ENCODE results near the gene LDLRAD3. TPM values are rescaled to one million over a fixed set of nuclear protein-coding genes. Genes with fewer than 3 reads are reported as not detected.

The LDLRAD3 gene
- total and polyA plus RNA-seq, 8 donors: 2.5 to 6.8 (median 5.6) TPM

DNA sequence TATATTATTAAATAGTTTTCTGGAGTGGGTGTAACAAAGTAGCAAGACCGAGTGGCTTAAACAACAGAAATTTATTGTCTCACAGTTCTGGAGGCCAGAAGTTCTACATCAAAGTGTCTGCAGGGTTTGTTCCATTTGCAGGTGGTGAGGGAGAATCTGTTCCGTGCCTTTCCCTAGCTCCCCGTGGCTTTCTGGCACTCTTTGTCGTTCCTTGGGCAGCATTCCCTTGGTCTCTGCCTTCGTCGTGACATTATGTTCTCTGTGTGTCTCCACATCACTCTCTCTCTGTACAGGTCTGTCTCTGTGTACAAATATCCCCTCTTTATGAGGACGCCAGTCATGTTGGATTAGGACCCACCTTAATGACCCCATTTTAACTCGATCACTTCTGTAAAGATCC is 38.2 kb downstream of the LDLRAD3 start:
- Histone ChIP-seq H3K27me3 (no peaks in the 10 kb centered on the region), H3K4me3 (no peak overlapping the region), H3K4me1 (no peaks in the 10 kb centered on the region), H3K9me3 (no peaks in the 10 kb centered on the region), H3K27ac (no peak overlapping the region), H3K36me3 (no peaks in the 10 kb centered on the region)
- ATAC-seq (no peak), DNase-seq (no peak), FAIRE-seq (no peak)
- intact Hi-C loops (cut with DNase I): no loop called here
- WGBS, 2 donors: 87 to 90% methylated on average over 8 of the region's 8 CpGs
- TF ChIP-seq, protein P1, sequence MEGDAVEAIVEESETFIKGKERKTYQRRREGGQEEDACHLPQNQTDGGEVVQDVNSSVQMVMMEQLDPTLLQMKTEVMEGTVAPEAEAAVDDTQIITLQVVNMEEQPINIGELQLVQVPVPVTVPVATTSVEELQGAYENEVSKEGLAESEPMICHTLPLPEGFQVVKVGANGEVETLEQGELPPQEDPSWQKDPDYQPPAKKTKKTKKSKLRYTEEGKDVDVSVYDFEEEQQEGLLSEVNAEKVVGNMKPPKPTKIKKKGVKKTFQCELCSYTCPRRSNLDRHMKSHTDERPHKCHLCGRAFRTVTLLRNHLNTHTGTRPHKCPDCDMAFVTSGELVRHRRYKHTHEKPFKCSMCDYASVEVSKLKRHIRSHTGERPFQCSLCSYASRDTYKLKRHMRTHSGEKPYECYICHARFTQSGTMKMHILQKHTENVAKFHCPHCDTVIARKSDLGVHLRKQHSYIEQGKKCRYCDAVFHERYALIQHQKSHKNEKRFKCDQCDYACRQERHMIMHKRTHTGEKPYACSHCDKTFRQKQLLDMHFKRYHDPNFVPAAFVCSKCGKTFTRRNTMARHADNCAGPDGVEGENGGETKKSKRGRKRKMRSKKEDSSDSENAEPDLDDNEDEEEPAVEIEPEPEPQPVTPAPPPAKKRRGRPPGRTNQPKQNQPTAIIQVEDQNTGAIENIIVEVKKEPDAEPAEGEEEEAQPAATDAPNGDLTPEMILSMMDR (IDR thresholded peaks at IDR 0.05): no peak

DNA sequence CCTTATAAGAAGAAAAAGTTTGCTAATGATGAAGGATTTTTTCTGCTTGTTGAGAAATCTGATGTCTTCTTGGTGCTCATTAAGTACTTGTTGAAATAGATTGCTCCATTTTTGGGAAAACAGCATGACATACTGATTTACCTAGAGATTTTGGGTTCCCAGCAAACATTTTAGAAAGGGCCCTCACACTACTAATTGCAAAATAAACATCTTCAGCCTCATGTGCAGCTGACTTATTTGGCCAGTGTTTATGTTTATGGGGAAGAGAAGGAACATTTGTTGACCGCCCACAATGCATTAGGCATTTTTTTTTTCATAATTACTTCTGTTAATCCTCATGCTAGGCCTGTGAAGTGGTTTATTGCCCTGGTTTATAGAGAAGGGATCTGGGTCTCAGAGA is 40.1 kb downstream of the LDLRAD3 start:
- Histone ChIP-seq H3K36me3 (no peaks in the 10 kb centered on the region), H3K27ac (no peak overlapping the region), H3K9me3 (no peaks in the 10 kb centered on the region), H3K4me3 (no peak overlapping the region), H3K27me3 (no peaks in the 10 kb centered on the region), H3K4me1 (no peaks in the 10 kb centered on the region)
- 89 to 90% methylated on average over 1 of the region's 1 CpG for WGBS, 2 donors
- TF ChIP-seq, protein P1 (IDR thresholded peaks at IDR 0.05): no peak
- DNase-seq (no peak), FAIRE-seq (no peak), ATAC-seq (no peak)
- intact Hi-C loops (cut with DNase I): no loop called here

DNA sequence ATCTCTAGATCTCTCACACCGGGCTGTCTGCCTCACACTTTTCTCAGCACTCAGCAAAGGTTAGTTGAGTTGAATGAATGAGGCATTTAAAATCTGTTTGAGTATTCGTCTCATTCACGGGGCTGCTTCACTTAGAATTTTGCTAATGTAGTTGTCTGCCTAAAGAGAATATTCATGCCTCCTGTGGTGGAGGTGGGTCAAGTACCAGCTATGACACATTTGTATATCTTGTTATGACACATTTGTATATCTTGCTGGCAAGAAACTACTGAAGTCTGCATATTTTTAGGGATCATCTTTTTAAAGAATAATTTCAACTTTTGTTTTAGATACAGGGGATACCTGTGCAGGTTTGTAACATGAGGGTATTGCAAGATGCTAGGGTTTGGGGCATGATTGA is 43.1 kb downstream of the LDLRAD3 start:
- Histone ChIP-seq H3K36me3 (no peaks in the 10 kb centered on the region), H3K4me3 (no peak overlapping the region), H3K27me3 (no peaks in the 10 kb centered on the region), H3K4me1 (no peaks in the 10 kb centered on the region), H3K27ac (no peak overlapping the region), H3K9me3 (no peaks in the 10 kb centered on the region)
- intact Hi-C loops (cut with DNase I): no loop called here
- TF ChIP-seq, protein P1 (IDR thresholded peaks at IDR 0.05): no peak
- 86 to 90% methylated on average over 3 of the region's 3 CpGs for WGBS, 2 donors
- DNase-seq (no peak), ATAC-seq (no peak), FAIRE-seq (no peak)

DNA sequence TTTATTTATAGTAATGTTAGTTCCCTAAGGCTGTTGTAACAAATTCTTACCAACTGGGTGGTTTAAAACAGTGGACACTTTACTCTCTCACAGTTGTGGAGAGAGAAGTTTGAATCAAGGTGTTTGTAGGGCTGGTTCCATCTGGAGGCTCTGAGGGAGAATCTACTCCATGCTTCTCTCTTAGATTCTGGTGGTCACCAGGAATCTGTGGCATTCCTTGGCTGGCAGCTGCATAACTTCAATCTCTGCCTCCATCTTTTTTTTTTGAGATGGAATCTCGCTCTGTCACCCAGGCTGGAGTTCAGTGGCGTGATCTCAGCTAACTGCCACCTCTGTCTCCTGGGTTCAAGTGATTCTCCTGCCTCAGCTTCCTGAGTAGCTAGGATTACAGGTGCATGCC is 46.3 kb downstream of the LDLRAD3 start:
- Histone ChIP-seq H3K27ac (no peak overlapping the region), H3K27me3 (no peaks in the 10 kb centered on the region), H3K9me3 (no peaks in the 10 kb centered on the region), H3K4me1 (no peaks in the 10 kb centered on the region), H3K36me3 (no peaks in the 10 kb centered on the region), H3K4me3 (no peak overlapping the region)
- intact Hi-C loops (cut with DNase I): no loop called here
- TF ChIP-seq, protein P1 (IDR thresholded peaks at IDR 0.05): no peak
- 93 to 94% methylated on average over 2 of the region's 2 CpGs for WGBS, 2 donors
- DNase-seq (no peak), ATAC-seq (no peak), FAIRE-seq (no peak)

DNA sequence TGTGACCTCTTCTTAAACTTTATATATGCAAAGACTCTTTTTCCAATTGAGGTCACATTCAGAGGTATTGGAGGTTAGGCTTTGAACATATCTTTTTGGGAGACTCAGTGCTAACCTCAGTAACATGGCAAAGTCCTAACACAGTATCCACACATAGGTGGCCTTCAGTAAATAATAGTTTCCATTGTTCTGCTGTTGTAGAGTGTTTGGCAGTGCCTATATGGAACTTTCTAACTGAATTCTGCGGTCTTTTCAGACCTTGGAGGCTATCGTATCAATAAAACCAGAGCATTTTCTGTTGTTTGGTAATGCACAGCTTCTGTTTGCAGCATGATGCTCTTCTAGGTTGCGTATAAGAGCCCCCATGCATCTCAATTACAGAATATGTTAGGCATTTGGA is 47.0 kb downstream of the LDLRAD3 start:
- no peaks in the 10 kb centered on the region for H3K27me3 ChIP-seq
- TF ChIP-seq, protein P1 (IDR thresholded peaks at IDR 0.05): no peak
- H3K9me3 ChIP-seq: no peaks in the 10 kb centered on the region
- no peaks in the 10 kb centered on the region for H3K36me3 ChIP-seq
- no peak for FAIRE-seq
- WGBS, 2 donors: 86% methylated on average over 3 of the region's 3 CpGs
- ATAC-seq: no peak
- H3K4me3 ChIP-seq: no peak overlapping the region
- intact Hi-C loops (cut with DNase I): no loop called here
- H3K4me1 ChIP-seq: no peaks in the 10 kb centered on the region
- H3K27ac ChIP-seq: no peak overlapping the region
- DNase-seq: no peak

Data from pancreas (tissue), 10 donors.